Measurements from ENCODE around the gene OBP2B. TPM values are rescaled to one million over a fixed set of nuclear protein-coding genes. Genes with fewer than 3 reads are reported as not detected.
"Not testable (repeated sequence)": the region's sequence is repeated elsewhere in the genome, so short reads cannot be mapped to it uniquely, and the experiment has no call there.

The OBP2B gene
- total and polyA plus RNA-seq, 10 of the 15 experiments (the other 5 are each of a cell fraction or from before 2014, with no cell fraction given), result not detected

DNA sequence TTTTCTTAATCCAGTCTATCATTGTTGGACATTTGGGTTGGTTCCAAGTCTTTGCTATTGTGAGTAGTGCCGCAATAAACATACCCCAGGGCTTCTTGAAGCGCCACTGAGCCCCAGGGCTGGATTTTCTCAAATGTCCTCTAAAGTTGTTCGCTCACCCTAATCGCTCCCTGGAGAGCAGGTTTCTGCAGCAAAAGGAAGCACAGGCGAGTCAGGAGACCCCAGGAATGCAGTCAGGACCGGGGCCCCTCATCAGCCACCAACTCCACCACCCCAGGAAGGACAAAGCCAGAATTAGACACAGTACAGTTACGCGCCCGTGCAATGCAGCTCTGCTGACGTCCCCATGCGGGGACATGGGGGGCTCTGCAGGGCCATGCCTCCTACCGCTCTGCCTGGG, 15.7 kb upstream of the OBP2B start:
- TF ChIP-seq CHD1 (IDR thresholded peaks at IDR 0.05; ENCODE audit: low read depth, low read length) (no peak), RAD51 (IDR thresholded peaks at IDR 0.05) (no peak), ESRRA (IDR thresholded peaks at IDR 0.05; ENCODE audit: low read length) (no peak), NFYB (IDR thresholded peaks at IDR 0.05; ENCODE audit: insufficient read depth, low read depth, low read length) (no peak), NFXL1 (IDR thresholded peaks at IDR 0.05; ENCODE audit: borderline replicate concordance) (no peak)
- TF ChIP-seq, protein P1, sequence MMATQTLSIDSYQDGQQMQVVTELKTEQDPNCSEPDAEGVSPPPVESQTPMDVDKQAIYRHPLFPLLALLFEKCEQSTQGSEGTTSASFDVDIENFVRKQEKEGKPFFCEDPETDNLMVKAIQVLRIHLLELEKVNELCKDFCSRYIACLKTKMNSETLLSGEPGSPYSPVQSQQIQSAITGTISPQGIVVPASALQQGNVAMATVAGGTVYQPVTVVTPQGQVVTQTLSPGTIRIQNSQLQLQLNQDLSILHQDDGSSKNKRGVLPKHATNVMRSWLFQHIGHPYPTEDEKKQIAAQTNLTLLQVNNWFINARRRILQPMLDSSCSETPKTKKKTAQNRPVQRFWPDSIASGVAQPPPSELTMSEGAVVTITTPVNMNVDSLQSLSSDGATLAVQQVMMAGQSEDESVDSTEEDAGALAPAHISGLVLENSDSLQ (IDR thresholded peaks at IDR 0.05), result no peak
- DNase-seq (ENCODE audit: low read depth, low spot score), result no peak
- BruUV-seq (replicated peaks), result no TSS peak

DNA sequence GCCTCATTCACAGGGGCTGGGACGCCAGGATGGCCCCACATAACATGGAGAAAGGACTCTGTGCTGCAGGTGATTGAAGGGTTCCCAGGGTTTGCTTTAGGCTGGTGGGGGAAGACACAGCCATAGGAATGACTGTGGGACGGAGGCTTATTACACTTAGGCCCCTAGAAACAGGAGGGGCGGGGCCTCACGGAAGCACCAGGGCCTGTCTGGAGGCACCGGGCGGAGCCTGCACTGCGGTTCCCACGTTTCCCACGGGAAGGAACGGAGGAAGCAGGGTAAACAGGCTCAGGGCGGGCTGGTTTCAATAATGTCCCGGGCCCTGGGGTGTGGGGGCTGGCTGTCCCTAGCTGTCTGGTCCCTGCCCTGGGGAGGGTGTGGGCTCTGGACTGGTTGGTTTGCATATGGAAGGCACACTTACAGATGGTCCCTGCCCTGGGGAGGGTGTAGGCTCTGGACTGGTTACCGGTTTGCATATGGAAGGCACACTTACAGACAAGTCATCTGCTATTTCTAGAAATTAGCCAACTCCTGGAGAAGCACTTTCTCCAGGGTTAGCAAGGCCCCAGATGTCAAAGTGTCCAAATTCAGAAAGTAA, 14.2 kb upstream of the OBP2B start:
- CTCF ChIA-PET; H3K4me3 ChIP-seq; H3K36me3 ChIP-seq (ENCODE audit: control insufficient read depth in 2 of 2, insufficient read depth in 2 of 2, low read length in 1 of 2); H4K20me1 ChIP-seq (ENCODE audit: control insufficient read depth, insufficient read depth); H3K27me3 ChIP-seq (replicated peaks in 1 of 2; ENCODE audit: control insufficient read depth in 2 of 2, insufficient read depth in 2 of 2, low read length in 1 of 2); H3K9ac ChIP-seq (ENCODE audit: control insufficient read depth, insufficient read depth, low read length); FAIRE-seq; RAD21 ChIA-PET (ENCODE audit: unreplicated experiment); BruUV-seq (replicated peaks); H3K4me2 ChIP-seq (ENCODE audit: control insufficient read depth, insufficient read depth); H3K27ac ChIP-seq (ENCODE audit: control insufficient read depth, insufficient read depth); POLR2A ChIA-PET; in situ Hi-C loops (cut with MboI); DNase-seq (ENCODE audit: low read depth, low spot score); SMC1A ChIA-PET (ENCODE audit: uncharacterized antibody, unreplicated experiment); intact Hi-C loops (cut with micrococcal nuclease; ENCODE audit: unreplicated experiment); ATAC-seq; H3K4me1 ChIP-seq (ENCODE audit: control insufficient read depth, insufficient read depth, low read length); H2AFZ ChIP-seq (ENCODE audit: control insufficient read depth, low read depth, low read length); H3K9me3 ChIP-seq (replicated peaks; ENCODE audit: control insufficient read depth, insufficient read depth, low read length); H3K79me2 ChIP-seq (ENCODE audit: control insufficient read depth, insufficient read depth, low read length): not testable (repeated sequence)
- 34% methylated on average over 13 of the region's 13 CpGs for WGBS (ENCODE audit: insufficient coverage, insufficient replicate concordance, low lambda C conversion rate, missing lambda C conversion rate)

More for the DNA sequence above, 15.7 kb upstream of the OBP2B start:
- Histone ChIP-seq H3K27me3 (replicated peaks in 1 of 2; ENCODE audit: control insufficient read depth in 2 of 2, insufficient read depth in 2 of 2, low read length in 1 of 2) (no peaks in the 10 kb centered on the region; a peak in 2 of 4 replicates), H3K4me3 (no peak overlapping the region), H3K9ac (ENCODE audit: control insufficient read depth, insufficient read depth, low read length) (no peak overlapping the region), H4K20me1 (ENCODE audit: control insufficient read depth, insufficient read depth) (no peaks in the 10 kb centered on the region), H3K79me2 (ENCODE audit: control insufficient read depth, insufficient read depth, low read length) (no peaks in the 10 kb centered on the region), H3K4me2 (ENCODE audit: control insufficient read depth, insufficient read depth) (no peak overlapping the region), H2AFZ (ENCODE audit: control insufficient read depth, low read depth, low read length) (no peak overlapping the region), H3K9me3 (replicated peaks; ENCODE audit: control insufficient read depth, insufficient read depth, low read length) (no peaks in the 10 kb centered on the region), H3K36me3 (ENCODE audit: control insufficient read depth in 2 of 2, insufficient read depth in 2 of 2, low read length in 1 of 2) (no peaks in the 10 kb centered on the region), H3K27ac (ENCODE audit: control insufficient read depth, insufficient read depth) (no peak overlapping the region), H3K4me1 (ENCODE audit: control insufficient read depth, insufficient read depth, low read length) (no peaks in the 10 kb centered on the region)
- FAIRE-seq (no peak), ATAC-seq (no peak)
- ChIA-PET SMC1A (ENCODE audit: uncharacterized antibody, unreplicated experiment) (no interaction called here), RAD21 (ENCODE audit: unreplicated experiment) (no interaction called here), CTCF (no interaction called here), POLR2A (no interaction called here)
- WGBS (ENCODE audit: insufficient coverage, insufficient replicate concordance, low lambda C conversion rate, missing lambda C conversion rate), result 53% methylated on average over 12 of the region's 12 CpGs
- in situ Hi-C loops (cut with MboI), result no loop called here
- intact Hi-C loops (cut with micrococcal nuclease; ENCODE audit: unreplicated experiment), result no loop called here

DNA sequence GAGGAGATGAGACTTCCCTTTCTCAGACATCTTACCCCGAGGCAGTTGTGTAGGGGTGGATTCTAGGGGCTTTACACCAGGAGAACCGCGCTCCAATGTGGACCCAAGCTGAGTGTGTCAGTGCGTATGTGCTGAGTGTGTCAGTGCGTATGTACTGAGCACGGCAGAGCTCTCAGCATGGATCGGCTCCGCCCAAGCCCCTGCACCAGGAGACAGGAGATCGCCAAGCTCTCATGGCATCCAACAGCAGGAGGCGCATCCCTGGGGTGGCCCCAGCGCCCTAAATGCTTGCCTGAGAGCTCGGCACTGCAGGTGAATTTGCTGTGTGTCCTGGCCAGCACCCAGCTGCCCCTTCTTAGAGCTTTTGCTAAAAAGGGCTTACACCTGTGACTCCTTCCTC, 12.9 kb upstream of the OBP2B start:
- H3K9ac ChIP-seq (ENCODE audit: control insufficient read depth, insufficient read depth, low read length); H4K20me1 ChIP-seq (ENCODE audit: control insufficient read depth, insufficient read depth); H3K36me3 ChIP-seq (ENCODE audit: control insufficient read depth in 2 of 2, insufficient read depth in 2 of 2, low read length in 1 of 2); ATAC-seq; in situ Hi-C loops (cut with MboI); H3K4me3 ChIP-seq; H3K27ac ChIP-seq (ENCODE audit: control insufficient read depth, insufficient read depth); H3K9me3 ChIP-seq (replicated peaks; ENCODE audit: control insufficient read depth, insufficient read depth, low read length); H3K27me3 ChIP-seq (replicated peaks in 1 of 2; ENCODE audit: control insufficient read depth in 2 of 2, insufficient read depth in 2 of 2, low read length in 1 of 2); H2AFZ ChIP-seq (ENCODE audit: control insufficient read depth, low read depth, low read length); intact Hi-C loops (cut with micrococcal nuclease; ENCODE audit: unreplicated experiment); CTCF ChIA-PET; FAIRE-seq; H3K4me2 ChIP-seq (ENCODE audit: control insufficient read depth, insufficient read depth); DNase-seq (ENCODE audit: low read depth, low spot score); H3K79me2 ChIP-seq (ENCODE audit: control insufficient read depth, insufficient read depth, low read length); POLR2A ChIA-PET; RAD21 ChIA-PET (ENCODE audit: unreplicated experiment); BruUV-seq (replicated peaks); H3K4me1 ChIP-seq (ENCODE audit: control insufficient read depth, insufficient read depth, low read length); SMC1A ChIA-PET (ENCODE audit: uncharacterized antibody, unreplicated experiment): not testable (repeated sequence)
- 42% methylated on average over 10 of the region's 12 CpGs for WGBS (ENCODE audit: insufficient coverage, insufficient replicate concordance, low lambda C conversion rate, missing lambda C conversion rate)

All from GM12878 (cell line).